Left lobe of liver (tissue), 2 donors: Measurements from ENCODE around the gene KCNIP1. TPM values are rescaled to one million over a fixed set of nuclear protein-coding genes. Genes with fewer than 3 reads are reported as not detected.

Experiments used
- ATAC-seq: fragments of 200-7000 bp; cut with Tn5 transposase; one replicate; pipeline ENCODE4 v1.9.1; 2020; ENCODE audit warnings: mild to moderate bottlenecking, moderate library complexity
- DNase-seq: peaks from one replicate; pipeline ENCODE4 v3.0.0-alpha.2; 2020; ENCODE audit warnings: low spot score
- total RNA-seq: library from RNA; stranded (reverse); gene quantifications from one replicate; pipeline ENCODE4 v1.2.1, GENCODE V29; 2021
- donor health status: DM: no; HTN: no; CAD: no; lungs with moderate emphysema.
- donor health status: DM: no; HTN: yes; CAD: no.

KCNIP1 gene
- total RNA-seq, 1 donor from 2014 or later = not detected

DNA sequence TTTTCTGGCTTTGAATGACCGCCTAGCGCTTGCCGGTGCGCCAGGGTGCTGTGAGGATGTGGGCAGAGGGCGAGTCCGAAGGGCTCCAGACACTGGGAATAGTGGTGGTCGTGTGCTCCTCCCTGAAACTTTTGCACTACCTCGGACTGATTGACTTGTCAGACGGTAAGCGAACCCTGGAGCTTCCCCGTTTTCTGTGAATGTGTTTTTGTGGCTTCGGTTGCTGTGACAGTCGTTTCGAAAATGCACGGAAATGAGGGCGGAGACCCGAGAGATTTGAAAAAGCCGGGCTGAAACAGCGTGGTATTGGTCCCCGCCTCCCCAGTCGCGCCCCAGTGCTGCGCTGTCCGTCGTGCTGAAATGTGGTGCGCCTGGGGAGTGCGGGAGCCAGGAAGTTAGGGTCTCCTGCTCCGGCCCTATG is 177.2 kb downstream of the KCNIP1 start:
- peak; percentile 64 for ATAC-seq
- no peak for DNase-seq

GRCh38 chr5:170691657-170692056 is 187.8 kb downstream of the KCNIP1 start:
- no peak for ATAC-seq
- DNase-seq = no peak

DNA sequence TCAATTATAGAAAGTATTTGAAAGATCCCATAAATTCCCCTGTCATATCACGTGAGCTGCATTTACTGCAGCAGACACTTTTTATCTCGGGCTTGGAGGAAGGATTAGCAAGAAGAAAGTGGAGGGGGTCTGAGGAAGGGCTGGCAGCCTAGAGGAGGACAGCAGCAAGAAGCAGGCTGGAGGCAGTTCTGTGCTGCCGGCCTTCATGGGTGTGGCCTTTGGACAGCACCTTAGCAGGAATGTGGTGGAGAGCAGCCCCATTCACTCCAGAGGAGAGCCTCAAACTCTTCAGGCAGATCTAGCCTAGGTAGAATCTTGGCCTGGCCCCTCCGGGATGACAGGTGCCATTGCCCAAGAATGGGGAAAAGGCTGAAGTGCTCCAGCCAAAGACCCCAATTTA is 189.9 kb downstream of the KCNIP1 start:
- ATAC-seq = no peak
- no peak for DNase-seq

GRCh38 chr5:170694911-170695310 is 191.1 kb downstream of the KCNIP1 start:
- DNase-seq (no peak), ATAC-seq (no peak)

GRCh38 chr5:170697031-170697430 is 193.2 kb downstream of the KCNIP1 start:
- no peak for DNase-seq
- ATAC-seq = no peak

DNA sequence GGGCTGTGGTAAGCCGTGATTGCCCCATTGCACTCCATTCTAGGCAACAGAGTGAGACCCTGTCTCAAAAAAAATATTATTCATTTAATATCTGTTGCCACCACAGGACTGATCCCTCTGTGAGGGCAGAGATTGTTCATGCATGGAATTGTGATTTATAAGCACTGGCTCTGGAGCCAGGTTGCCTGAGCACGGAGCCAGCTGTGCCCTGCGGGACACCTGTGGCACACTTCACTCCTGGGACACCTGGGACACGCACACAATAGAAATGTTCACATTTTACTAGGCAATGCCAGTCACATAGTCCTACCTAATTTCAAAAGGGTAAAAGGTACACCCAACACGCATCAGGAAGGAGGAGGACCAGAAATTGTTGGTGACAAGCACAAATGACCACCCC is 196.7 kb downstream of the KCNIP1 start:
- ATAC-seq = no peak
- DNase-seq = no peak

- DNase-seq = no peak
Observed at GRCh38 chr5:170701334-170701733, 197.5 kb downstream of the KCNIP1 start.

GRCh38 chr5:170704417-170705192 is 200.8 kb downstream of the KCNIP1 start:
- DNase-seq = no peak
- ATAC-seq = no peak

More at GRCh38 chr5:170701334-170701733, 197.5 kb downstream of the KCNIP1 start:
- no peak for ATAC-seq

DNA sequence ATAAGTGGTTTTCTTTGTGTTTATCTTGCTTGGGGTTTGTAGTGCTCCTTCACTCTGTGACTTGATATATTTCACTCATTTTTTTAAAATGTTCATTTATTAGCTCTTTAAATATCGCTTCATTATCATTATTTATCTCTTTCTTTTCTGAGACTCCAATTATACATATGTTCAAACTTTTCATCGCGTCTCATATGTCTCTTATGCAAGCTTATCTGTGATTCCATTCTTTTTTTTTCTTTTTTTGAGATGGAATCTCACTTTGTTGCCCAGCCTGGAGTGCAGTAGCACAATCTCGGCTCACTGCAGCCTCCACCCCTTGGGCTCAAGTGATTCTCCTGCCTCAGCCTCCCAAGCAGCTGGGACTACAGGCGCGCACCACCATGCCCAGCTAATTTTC is 205.8 kb downstream of the KCNIP1 start:
- no peak for DNase-seq
- ATAC-seq = no peak

DNA sequence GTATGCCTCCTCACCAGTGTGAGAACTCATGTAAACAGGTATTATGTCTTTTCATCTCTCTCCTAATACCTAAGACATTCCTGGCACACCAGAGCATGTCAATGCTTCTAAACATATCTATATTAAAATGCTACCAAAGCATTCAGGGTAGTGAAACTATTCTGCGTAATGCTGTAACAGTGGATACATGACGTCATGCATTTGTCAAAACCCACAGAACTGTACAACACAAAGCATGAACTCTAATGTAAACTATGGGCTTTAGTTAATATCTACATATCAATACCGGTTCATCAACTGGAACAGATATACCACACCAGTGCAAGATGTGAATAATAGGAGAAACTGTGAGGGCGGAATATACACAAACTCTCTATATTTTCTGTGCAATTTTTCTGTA is 207.5 kb downstream of the KCNIP1 start:
- no peak for DNase-seq

DNA sequence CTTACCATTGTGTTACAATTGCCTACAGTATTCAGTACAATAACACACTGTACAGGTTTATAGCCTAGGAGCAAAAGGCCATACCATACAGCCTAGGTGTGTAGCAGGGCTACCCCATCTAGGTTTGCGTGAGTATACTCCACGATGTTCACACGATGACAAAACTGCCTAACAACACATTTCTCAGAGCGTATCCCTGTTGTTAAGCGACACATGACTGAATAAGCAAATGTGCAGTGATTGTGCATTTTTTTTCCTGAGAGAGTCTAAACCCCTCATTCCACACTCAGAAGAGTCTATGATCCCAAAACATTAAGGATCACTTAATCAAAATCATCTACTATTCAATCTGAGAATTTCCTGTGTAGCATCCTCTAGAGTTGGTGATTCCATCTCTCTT is 211.3 kb downstream of the KCNIP1 start:
- DNase-seq (no peak), ATAC-seq (no peak)

More for the DNA sequence above, 207.5 kb downstream of the KCNIP1 start:
- no peak for ATAC-seq

DNA sequence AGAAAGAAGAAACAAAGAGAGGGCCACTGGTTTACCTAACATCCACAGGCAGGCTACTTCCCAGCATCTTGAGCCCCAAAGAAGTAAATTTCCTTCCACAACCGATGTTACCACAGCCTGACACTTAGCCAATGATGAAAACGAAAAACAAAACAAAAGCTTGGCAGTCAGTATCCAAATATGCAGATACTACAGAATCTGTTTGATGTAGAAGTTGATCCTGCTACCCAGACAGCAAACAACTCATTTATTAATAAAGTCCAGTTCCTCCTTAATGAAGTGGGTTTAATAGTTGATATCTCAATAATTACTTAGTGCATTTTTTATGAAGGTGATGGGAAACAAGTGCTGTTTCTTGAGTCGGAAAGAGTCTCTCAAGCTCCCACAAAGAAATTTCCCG is 212.6 kb downstream of the KCNIP1 start:
- no peak for DNase-seq
- ATAC-seq = no peak

DNA sequence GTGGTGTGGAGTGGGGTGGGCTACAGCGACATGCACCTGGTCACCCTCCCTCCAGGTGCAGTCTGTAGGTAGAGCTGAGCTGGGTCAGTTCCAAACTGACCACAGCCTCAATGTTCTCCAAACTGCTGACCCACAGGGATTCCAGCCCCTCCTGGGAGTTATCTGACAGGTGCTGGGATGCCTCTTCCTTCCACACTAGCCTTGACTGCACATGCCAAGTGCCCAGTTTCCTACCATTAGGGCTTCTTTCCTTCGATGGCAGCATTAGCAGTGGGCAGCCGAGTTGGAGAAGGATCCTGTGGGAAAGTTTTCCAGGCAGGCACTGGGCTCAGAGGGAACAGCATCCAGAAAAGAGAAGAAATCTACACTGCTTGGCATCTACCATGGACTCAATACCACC is 215.7 kb downstream of the KCNIP1 start:
- DNase-seq (no peak), ATAC-seq (no peak)

GRCh38 chr5:170720179-170720578 is 216.4 kb downstream of the KCNIP1 start:
- ATAC-seq = no peak
- DNase-seq = no peak

- ATAC-seq = no peak
Observed at GRCh38 chr5:170720984-170721383, 217.2 kb downstream of the KCNIP1 start.

DNA sequence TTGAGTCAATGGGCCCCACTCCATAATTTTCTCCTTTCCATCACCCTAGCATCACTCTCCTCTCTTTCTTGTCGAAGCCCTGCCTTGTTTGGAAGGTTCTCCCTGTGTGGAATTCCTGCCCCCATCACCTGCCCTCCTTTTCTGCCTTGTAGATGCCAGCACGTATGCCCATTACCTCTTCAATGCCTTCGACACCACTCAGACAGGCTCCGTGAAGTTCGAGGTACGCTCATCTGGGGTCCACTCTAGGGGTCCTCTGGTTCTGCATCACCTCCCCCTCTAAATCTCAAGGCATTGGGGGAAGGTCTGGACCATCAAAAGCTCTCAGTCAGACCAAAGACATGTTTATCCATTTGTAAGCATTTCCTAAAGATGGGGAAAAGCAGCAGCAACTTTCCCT is 217.9 kb downstream of the KCNIP1 start:
- ATAC-seq = no peak
- DNase-seq = no peak

More at GRCh38 chr5:170720984-170721383, 217.2 kb downstream of the KCNIP1 start:
- no peak for DNase-seq

DNA sequence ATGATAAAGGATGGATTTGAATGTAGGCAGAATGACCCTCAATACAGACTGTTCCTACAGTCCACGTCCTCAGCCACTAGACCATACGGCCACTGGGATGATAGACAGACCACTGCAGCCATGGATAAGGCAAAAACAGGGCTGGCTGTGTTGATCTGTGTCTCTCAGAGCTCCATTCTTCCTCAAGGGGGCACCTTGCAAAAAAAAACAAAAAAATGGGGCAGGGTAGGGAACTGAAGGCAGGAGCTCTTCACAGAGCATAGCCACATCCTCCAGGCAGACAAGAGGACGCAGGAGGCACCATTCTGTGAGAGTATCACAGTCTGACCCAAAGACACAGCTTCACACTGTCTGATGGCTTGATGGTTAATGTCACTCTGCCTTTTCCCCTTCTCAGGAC is 218.5 kb downstream of the KCNIP1 start:
- no peak for DNase-seq
- no peak for ATAC-seq

DNA sequence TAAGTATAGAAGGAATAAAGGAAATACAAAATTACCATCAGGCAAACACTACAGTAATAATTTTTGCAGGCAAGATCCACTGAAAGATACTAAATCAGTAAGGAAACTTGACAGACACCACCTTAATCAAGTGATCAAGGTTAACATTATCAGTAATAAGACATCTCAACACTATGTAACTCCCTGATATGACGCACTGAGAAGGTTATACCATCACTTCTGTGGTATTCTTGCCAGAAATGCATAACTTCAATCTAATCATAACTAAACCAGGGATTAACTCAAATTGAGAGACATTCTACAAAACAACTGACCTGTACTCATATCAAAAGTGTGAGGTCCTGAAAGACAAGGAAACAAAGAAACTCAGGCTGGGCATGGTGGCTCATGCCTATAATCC is 227.2 kb downstream of the KCNIP1 start:
- DNase-seq (no peak), ATAC-seq (no peak)

DNA sequence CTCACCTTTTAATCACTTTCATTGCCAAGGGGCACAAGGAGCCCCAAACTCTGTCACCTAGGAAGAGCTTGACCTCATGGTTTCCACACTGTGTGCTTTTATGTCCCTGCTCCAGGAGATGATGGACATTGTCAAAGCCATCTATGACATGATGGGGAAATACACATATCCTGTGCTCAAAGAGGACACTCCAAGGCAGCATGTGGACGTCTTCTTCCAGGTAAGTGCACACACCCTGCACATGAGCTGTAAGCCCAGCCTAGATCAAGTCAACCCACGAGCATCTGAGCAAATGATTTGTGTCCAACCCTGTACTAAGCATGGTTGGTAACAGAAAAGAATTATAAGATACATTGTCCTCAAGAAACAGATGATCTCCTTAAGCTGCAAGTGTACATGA is 228.9 kb downstream of the KCNIP1 start:
- ATAC-seq (no peak), DNase-seq (no peak)

DNA sequence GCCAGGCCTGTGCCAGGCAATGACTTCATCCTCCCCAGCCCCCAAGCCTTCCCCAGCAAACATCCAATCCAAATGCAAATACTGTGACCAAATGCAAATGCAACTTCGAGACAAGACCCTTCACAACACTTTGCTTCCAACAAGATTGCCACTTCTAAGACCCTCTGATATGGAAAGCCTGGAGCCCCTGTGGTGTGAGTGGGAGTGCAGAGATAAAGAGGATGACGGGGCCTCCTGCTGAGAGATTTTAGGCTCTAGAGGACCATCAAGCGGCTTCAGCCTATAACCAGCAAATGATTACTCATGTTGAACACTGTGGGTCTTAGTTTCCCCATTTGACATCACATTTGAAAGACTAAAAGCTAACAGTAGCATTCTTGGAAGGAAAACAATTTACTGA is 233.1 kb downstream of the KCNIP1 start:
- no peak for DNase-seq
- no peak for ATAC-seq

DNA sequence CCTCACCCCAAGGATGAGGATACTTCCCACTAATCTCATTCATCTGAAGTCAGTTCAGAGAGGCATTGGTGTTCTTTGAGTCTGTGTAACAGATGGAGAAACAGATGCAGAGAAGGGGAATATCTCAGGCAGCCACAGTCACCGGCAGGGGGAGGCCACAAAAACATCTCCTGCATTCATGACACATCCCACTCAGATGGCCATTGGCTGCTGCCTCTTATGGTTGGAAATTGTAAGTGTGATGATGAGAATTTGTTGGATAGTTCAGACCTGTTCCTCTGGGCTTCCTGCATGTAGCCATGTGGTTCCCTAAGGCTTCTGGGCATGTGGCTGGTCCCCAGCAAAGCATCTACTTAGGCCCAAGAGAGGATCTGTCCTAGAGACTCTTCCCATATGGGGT is 233.8 kb downstream of the KCNIP1 start:
- DNase-seq = no peak
- ATAC-seq = no peak

GRCh38 chr5:170738840-170739239 is 235.0 kb downstream of the KCNIP1 start:
- no peak for ATAC-seq

DNA sequence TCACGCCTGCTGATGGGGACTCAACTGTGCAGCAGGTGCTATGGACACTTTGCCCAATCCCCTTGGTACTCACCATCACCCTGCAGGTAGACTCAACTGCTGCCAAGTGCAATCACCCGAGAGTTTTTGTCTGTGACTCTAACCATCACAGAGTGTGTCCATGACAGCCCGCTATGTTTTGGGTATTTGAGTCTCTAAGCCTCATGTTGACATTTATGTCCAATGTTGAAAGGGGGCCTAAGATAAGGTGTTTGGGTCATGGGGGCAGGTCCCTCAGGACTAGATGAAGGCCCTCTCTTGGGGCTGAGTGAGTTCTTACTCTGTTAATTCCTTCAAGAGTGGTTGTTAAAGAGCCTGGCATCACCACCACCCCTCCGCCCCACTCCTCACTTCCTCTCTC is 235.6 kb downstream of the KCNIP1 start:
- ATAC-seq (no peak), DNase-seq (no peak)

More at GRCh38 chr5:170738840-170739239, 235.0 kb downstream of the KCNIP1 start:
- no peak for DNase-seq
